HG02943 (cell line): ENCODE results near the gene HCN2.

Experiments
- ATAC-seq: cut with Tn5 transposase; IDR thresholded peaks from one replicate; pipeline ENCODE4 v1.9.1; 2021; ENCODE audit warnings: mild to moderate bottlenecking, low read depth, moderate library complexity; ENCODE audit not compliant: unreplicated experiment

Gene HCN2

DNA sequence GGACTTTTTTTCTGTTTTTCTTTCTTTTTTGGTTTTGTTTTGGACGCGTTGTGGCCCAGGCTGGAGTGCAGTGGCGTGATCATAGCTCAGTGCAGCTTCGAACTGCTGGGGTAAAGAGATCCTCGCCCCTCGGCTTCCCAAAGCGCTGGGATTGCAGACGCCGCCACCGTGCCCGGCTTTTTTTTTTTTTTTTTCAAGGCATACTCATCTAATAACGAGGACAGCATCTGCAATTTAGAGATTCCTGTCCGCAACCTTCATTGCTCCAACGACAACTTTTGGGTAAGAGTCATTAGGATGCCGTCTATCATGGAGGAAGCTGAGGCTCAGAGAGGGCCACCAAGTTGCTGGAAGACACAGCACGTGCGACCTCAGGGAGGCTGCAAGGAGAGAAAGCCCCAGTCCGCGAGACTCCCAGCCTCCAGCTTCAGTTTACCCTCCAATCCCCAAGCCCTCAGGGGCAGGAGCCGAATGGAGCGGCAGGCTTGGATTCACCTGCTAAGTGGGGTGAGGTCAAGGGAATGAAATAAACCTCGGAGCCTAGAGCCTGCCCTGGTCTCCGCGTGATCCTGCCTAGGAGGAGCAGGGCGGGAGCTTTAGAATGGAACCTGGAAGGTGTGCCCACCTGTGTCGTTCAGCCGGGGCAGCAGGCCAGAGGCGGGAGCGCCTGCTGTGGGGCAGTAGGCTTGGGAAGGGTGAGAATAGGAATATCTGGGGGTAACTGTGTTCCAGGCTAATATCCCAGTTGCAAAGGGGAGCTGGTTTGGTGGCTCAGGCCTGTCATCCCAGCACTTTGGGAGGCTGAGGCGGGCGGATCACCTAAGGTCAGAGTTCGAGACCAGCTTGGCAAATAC is 44.3 kb downstream of the HCN2 start:
- ATAC-seq, result no peak

GRCh38 chr19:634975-635652 is 45.4 kb downstream of the HCN2 start:
- ATAC-seq, result no peak

DNA sequence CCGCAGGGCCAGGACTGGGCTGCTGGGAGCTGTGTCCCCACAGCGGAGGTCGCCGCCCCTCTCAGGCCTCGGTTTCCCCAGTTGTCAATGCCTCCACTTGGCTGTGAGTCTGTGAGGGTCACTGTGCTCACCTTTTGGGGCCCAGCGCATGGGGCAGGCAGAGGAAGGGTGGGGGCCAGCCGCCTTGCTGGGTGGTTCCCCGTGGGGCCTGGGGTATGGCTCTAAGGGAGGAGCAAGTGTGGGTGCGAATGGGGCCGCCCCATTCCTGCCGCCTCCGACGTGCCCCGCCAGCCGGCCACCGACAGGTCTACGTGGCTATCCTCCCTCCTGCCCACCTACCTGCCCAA is 49.2 kb downstream of the HCN2 start:
- no peak for ATAC-seq

DNA sequence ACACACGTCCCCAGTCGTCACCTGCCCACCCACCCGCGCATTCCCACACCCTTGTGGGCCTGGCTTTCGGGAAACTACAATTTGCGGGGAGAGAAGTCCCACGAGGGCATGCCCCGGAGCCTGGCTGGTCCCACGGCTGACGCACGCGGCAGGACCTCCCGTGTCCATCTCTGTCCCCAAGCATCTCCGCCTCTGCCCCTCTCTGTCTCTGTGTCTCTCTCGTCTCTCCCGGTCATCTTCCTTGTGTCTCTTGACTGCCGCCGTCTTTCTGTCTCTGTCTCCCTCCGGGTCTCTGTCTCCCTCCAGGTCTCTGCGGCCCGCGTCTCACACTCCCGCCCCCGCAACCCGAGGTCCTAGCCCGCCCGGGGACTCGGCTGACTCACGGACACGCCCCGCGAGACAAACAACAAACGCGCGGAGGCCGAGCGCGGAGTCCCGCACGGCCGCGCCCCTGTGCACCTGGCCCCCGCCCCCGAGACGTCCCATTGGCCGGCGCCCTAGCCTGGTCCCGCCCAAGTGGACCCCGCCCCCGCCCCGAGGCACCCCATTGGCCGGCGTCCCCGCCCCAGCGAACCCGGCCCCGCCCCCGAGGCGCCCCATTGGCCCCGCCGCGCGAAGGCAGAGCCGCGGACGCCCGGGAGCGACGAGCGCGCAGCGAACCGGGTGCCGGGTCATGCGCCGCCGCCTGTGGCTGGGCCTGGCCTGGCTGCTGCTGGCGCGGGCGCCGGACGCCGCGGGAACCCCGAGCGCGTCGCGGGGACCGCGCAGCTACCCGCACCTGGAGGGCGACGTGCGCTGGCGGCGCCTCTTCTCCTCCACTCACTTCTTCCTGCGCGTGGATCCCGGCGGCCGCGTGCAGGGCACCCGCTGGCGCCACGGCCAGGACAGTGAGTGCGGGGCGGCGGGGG is 49.8 kb downstream of the HCN2 start, which contains the start of gene FGF22:
FGF22 (plus strand) TSS at position 627 of the 908 bp plus-strand sequence; CDS start at position 674, 47 bp downstream.
- ATAC-seq, result peak; percentile 61

GRCh38 chr19:640161-640558 is 50.5 kb downstream of the HCN2 start:
- peak; percentile 26 for ATAC-seq

DNA sequence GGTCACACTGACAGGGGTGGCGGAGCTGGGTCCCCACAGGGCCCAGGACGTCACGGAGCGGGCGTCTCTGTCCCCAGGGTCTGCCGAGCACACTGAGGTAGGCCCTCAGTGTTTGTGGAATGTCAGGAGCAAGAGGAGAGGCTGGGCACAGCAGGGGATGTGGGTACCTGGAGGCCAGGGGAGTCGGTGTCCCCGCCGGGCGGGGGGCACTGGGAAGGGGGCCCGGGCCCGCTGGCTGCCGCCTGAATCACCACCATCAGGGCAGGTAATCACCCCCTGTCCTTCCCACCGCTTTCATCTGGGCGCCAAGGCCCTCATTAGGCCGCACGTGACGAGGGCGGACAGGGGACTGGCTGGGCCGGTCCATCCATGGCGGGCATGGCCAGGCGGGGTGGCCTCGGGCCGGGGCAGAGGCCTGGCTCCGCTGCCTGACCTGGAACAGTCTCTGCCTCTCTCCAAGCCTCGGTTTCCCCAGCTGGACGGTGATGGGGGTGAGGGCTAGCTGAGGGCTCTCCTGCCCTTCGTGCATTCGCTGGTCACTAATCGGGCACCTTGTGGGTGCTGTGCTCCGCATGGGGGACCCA is 51.0 kb downstream of the HCN2 start:
- no peak for ATAC-seq

DNA sequence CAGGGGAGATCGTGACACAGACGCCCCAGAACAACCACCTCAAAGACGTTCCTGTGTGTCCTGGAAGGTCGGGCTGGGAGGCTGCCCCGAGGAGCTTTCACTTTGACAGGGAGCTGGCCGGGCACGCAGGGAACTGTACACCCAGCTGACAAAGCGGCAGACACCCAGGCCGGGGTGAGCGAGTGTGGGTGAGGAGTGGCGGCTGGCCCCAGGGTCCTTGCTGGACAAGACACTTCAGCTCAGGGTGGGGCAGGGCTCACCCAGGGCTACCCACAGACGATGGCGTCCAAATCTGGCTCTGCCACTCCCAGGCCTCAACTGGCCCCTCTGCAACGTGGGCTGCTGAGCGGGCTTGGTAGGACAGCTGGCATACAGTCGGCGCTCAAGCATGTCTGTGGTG is 52.0 kb downstream of the HCN2 start:
- ATAC-seq, result no peak

DNA sequence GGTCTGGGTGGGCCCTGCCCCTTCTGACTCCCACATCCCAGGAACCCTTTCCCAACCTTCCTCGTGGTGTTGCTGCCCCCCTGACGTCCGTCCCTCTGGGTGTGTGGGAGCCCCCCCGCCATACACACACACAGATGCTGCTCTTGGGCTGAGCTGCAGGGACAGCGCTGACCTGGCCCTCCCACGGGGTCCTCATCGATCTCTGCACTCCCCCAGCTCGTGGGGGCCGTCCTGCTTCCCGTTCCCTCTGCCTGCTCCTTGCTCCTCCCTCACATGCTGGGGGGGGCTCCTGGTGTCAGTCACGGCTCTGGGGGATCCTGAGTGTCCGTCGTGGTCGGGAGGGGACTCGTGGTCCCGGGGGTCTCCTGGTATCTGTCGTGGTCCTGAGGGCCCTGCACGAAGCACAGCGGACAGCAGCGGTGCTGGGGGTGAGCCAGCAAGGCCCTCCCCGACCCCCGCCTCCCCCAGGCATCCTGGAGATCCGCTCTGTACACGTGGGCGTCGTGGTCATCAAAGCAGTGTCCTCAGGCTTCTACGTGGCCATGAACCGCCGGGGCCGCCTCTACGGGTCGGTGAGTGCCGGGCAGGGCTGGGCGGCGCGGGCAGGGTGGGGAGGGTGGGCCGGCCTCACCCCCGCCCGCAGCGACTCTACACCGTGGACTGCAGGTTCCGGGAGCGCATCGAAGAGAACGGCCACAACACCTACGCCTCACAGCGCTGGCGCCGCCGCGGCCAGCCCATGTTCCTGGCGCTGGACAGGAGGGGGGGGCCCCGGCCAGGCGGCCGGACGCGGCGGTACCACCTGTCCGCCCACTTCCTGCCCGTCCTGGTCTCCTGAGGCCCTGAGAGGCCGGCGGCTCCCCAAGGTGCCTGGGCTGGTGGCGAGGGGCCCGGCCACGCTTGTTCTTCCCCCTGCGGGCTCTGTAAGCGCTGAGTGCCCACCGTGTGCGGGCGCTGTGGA is 53.4 kb downstream of the HCN2 start:
- ATAC-seq, result no peak

- ATAC-seq, result no peak
Observed at GRCh38 chr19:643736-644135, 54.1 kb downstream of the HCN2 start.

- no peak for ATAC-seq
Observed at GRCh38 chr19:644363-644762, 54.7 kb downstream of the HCN2 start.

GRCh38 chr19:644789-645188 is 55.1 kb downstream of the HCN2 start:
- no peak for ATAC-seq

DNA sequence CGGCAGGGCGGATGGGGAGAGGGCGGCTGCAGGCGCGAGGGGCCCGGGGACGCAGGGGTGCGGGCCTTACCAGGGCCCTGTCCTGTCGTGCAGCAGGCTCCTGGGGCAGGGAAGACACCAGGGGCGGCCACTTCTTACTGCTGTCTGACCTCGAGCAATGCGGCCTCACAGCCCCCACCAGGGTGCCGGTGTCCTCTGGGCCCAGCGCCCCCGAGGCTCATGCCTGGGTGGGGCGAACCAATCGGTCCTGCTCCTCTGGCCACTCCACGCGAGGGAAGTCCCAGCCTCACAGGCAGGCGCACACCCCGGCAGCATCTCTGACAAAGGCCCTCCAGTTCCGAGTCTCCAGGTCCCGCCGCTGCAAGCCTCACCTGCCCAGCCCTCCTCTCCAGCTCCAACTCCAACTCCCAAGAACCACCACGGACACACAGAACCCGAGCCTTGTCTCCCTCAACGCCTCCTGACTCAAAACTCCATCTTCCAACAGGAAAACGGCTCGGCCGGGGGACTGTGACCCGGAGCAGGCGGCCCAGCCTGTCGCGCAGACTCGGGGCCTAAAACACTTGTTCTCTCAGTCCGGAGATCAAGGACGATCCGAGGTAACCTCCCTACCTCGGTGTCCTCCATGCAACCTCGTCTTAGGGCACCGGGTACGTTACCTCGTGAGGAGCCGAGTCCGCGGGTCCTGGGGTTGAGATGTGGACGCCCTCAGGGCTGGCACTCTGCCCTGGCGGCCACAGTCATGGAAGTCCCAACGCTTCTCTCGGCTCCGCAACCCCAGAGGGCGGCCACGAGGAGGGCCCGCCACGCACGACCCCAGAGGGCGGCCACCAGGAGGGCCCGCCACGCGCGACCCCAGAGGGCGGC is 56.5 kb downstream of the HCN2 start:
- no peak for ATAC-seq

GRCh38 chr19:646779-647565 is 57.3 kb downstream of the HCN2 start:
- ATAC-seq, result no peak

- ATAC-seq, result no peak
Observed at GRCh38 chr19:647566-648284, 58.0 kb downstream of the HCN2 start.

DNA sequence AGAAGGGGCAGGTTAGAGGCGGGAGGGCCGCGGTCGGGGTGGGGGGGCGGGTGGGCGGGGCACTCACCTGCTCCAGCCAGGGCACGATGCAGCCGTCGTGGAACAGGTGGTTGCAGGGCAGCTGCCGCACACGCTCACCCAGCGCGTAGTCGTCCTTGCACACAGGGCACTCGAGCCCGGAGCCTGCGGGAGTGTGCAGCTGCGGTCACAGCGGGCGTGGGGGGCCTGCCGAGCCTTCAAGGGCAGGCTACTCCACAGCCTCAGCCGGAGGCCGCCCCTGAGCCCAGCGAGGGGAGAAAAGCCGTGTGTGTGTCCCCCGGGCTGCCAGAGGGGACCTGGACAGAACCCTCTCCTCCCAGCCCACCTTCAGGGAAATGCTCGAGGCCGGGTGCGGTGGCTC is 58.6 kb downstream of the HCN2 start:
- ATAC-seq, result no peak

DNA sequence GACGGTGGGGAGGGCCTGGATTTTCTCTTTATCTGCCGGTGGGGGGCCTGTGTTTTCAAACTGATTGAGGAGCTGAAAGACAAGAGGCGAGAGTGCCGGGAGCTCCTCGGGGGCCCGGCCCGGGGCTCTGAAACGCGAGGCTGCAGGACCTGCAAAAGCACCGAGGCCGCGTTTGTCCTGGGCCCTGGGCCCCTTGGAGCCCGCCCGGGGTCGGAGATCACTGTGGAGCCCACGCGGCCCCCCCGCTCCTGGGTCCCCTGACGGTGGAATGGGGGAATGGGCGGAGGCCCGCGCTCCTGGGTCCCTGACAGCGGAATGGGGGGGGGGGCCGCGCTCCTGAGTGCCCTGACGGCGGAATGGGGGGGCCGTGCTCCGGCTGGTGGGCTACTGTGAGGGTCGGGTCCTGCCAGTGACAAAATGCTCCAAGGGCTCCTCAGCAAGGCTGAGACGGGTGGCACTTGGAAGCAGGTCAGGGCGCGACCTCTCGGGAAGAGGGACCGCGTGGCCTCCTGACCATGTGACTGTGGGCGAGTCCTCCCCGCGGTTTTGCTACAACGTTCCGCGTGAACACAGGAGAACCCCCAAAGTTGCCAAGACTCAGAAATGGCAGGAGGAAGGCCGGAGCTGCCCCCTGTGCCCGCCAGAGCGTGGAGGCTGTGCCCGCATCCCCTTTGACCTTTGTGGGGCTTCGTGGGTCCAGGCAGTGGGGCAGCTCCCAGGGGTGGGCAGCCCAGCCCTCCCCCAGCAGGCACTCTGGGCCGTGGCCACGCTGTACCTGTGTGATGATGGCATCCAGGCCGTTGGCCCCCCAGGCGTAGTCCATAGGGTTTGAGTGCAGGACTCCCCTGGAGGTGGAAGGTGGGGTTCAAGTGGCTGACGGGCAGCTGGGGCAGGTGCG is 59.5 kb downstream of the HCN2 start:
- ATAC-seq, result no peak
